HEK293 (cell line): ENCODE measurements around the gene ACTR3C.

Experiments used
- GLI4 ChIP-seq: fragments of 450-650 bp; formaldehyde crosslinking; IDR thresholded peaks from 2 replicates; pipeline ENCODE4 v1.5.1; 2016; ENCODE audit warnings: missing biosample characterization, missing genetic modification characterization
- GLIS2 ChIP-seq: fragments of 450-650 bp; formaldehyde crosslinking; IDR thresholded peaks from 2 replicates; pipeline ENCODE4 v1.5.1; 2016; ENCODE audit warnings: missing biosample characterization, missing genetic modification characterization
- HOXA7 ChIP-seq: sonication (generic); formaldehyde crosslinking; IDR thresholded peaks from 2 replicates; pipeline ENCODE4 v1.8.1; 2022; ENCODE audit warnings: missing genetic modification reagents, borderline replicate concordance
- IKZF3 ChIP-seq: fragments of 450-650 bp; IDR thresholded peaks from 2 replicates; pipeline ENCODE4 v1.5.0; 2018; ENCODE audit warnings: missing biosample characterization, mild to moderate bottlenecking, missing genetic modification characterization, moderate library complexity
- KLF8 ChIP-seq: fragments of 450-650 bp; formaldehyde crosslinking; IDR thresholded peaks from 2 replicates; pipeline ENCODE4 v1.5.1; 2016; ENCODE audit warnings: missing biosample characterization, missing genetic modification characterization
- PRDM1 ChIP-seq: fragments of 450-650 bp; formaldehyde crosslinking; IDR thresholded peaks from 2 replicates; pipeline ENCODE4; 2016; ENCODE audit warnings: missing biosample characterization, missing genetic modification characterization
- TRIM28 ChIP-seq: IDR thresholded peaks from 2 replicates; pipeline ENCODE4 v1.6.1; 2011; ENCODE audit warnings: low read length, control low read depth, borderline replicate concordance
- TSHZ1 ChIP-seq: fragments of 450-650 bp; formaldehyde crosslinking; IDR thresholded peaks from 2 replicates; pipeline ENCODE4 v1.5.1; 2016; ENCODE audit warnings: missing biosample characterization, missing genetic modification characterization, borderline replicate concordance
- YY2 ChIP-seq: fragments of 450-650 bp; formaldehyde crosslinking; IDR thresholded peaks from 2 replicates; pipeline ENCODE4 v1.5.1; 2016; ENCODE audit warnings: missing biosample characterization, missing genetic modification characterization
- ZBTB26 ChIP-seq: fragments of 450-650 bp; formaldehyde crosslinking; optimal IDR thresholded peaks from 2 replicates; pipeline ENCODE3; 2016; ENCODE audit warnings: missing biosample characterization, mild to moderate bottlenecking, missing genetic modification characterization
- ZBTB44 ChIP-seq: fragments of 450-650 bp; IDR thresholded peaks from 2 replicates; pipeline ENCODE4 v1.5.1; 2018; ENCODE audit warnings: missing biosample characterization, mild to moderate bottlenecking, missing genetic modification characterization
- ZEB2 ChIP-seq: fragments of 450-650 bp; formaldehyde crosslinking; IDR thresholded peaks from 2 replicates; pipeline ENCODE4 v1.5.1; 2016; ENCODE audit warnings: missing biosample characterization, missing genetic modification characterization
- ZNF133 ChIP-seq: fragments of 450-650 bp; formaldehyde crosslinking; IDR thresholded peaks from 2 replicates; pipeline ENCODE4 v1.5.1; 2016; ENCODE audit warnings: missing biosample characterization, missing genetic modification characterization
- ZNF140 ChIP-seq: fragments of 450-650 bp; formaldehyde crosslinking; IDR thresholded peaks from 2 replicates; pipeline ENCODE4 v1.5.1; 2016; ENCODE audit warnings: missing biosample characterization, missing genetic modification characterization
- ZNF302 ChIP-seq: fragments of 450-650 bp; formaldehyde crosslinking; IDR thresholded peaks from 2 replicates; pipeline ENCODE4 v1.5.1; 2016; ENCODE audit warnings: missing biosample characterization, missing genetic modification characterization, low read depth
- ZNF335 ChIP-seq: fragments of 450-650 bp; formaldehyde crosslinking; conservative IDR thresholded peaks from 2 replicates; pipeline ENCODE4 v1.5.1; 2016; ENCODE audit warnings: missing biosample characterization, missing genetic modification characterization
- ZNF366 ChIP-seq: fragments of 450-650 bp; formaldehyde crosslinking; conservative IDR thresholded peaks from 2 replicates; pipeline ENCODE4 v1.5.1; 2016; ENCODE audit warnings: missing biosample characterization, missing genetic modification characterization
- ZNF37A ChIP-seq: fragments of 450-650 bp; IDR thresholded peaks from 2 replicates; pipeline ENCODE4 v1.5.1; 2018; ENCODE audit warnings: missing biosample characterization, missing genetic modification characterization
- ZNF394 ChIP-seq: fragments of 450-650 bp; formaldehyde crosslinking; IDR thresholded peaks from 2 replicates; pipeline ENCODE4 v1.5.1; 2016; ENCODE audit warnings: missing biosample characterization, missing genetic modification characterization, mild to moderate bottlenecking, moderate library complexity, borderline replicate concordance
- ZNF404 ChIP-seq: fragments of 450-650 bp; formaldehyde crosslinking; IDR thresholded peaks from 2 replicates; pipeline ENCODE4 v1.5.1; 2017; ENCODE audit warnings: missing biosample characterization, missing genetic modification characterization
- ZNF416 ChIP-seq: fragments of 450-650 bp; formaldehyde crosslinking; IDR thresholded peaks from 2 replicates; pipeline ENCODE4 v1.5.1; 2016; ENCODE audit warnings: missing biosample characterization, missing genetic modification characterization
- ZNF561 ChIP-seq: fragments of 450-650 bp; IDR thresholded peaks from 2 replicates; pipeline ENCODE4 v1.5.1; 2018; ENCODE audit warnings: missing biosample characterization, missing genetic modification characterization, borderline replicate concordance
- ZNF610 ChIP-seq: fragments of 450-650 bp; formaldehyde crosslinking; IDR thresholded peaks from 2 replicates; pipeline ENCODE4 v1.5.1; 2016; ENCODE audit warnings: missing biosample characterization, missing genetic modification characterization, borderline replicate concordance
- ZNF629 ChIP-seq: fragments of 450-650 bp; formaldehyde crosslinking; IDR thresholded peaks from 2 replicates; pipeline ENCODE4 v1.5.1; 2017; ENCODE audit warnings: missing biosample characterization, missing genetic modification characterization
- ZNF660 ChIP-seq: fragments of 450-650 bp; IDR thresholded peaks from 2 replicates; pipeline ENCODE4 v1.5.1; 2018; ENCODE audit warnings: missing biosample characterization, mild to moderate bottlenecking, missing genetic modification characterization
- ZNF768 ChIP-seq: fragments of 450-650 bp; formaldehyde crosslinking; IDR thresholded peaks from 2 replicates; pipeline ENCODE4 v1.5.1; 2018; ENCODE audit warnings: missing biosample characterization, mild to moderate bottlenecking, missing genetic modification characterization
- TF ChIP-seq, protein P1 (sequence below): fragments of 450-650 bp; formaldehyde crosslinking; IDR thresholded peaks from 2 replicates; pipeline ENCODE4 v1.5.1; 2017; ENCODE audit warnings: missing biosample characterization, missing genetic modification characterization
- TF ChIP-seq, protein P2 (sequence below): fragments of 450-650 bp; formaldehyde crosslinking; IDR thresholded peaks from 2 replicates; pipeline ENCODE4 v1.5.1; 2017; ENCODE audit warnings: missing biosample characterization, mild to moderate bottlenecking, missing genetic modification characterization, moderate library complexity
- TF ChIP-seq, protein P3 (sequence below): fragments of 450-650 bp; formaldehyde crosslinking; IDR thresholded peaks from 2 replicates; pipeline ENCODE4 v1.5.1; 2016; ENCODE audit warnings: missing biosample characterization, missing genetic modification characterization

The ACTR3C gene

DNA sequence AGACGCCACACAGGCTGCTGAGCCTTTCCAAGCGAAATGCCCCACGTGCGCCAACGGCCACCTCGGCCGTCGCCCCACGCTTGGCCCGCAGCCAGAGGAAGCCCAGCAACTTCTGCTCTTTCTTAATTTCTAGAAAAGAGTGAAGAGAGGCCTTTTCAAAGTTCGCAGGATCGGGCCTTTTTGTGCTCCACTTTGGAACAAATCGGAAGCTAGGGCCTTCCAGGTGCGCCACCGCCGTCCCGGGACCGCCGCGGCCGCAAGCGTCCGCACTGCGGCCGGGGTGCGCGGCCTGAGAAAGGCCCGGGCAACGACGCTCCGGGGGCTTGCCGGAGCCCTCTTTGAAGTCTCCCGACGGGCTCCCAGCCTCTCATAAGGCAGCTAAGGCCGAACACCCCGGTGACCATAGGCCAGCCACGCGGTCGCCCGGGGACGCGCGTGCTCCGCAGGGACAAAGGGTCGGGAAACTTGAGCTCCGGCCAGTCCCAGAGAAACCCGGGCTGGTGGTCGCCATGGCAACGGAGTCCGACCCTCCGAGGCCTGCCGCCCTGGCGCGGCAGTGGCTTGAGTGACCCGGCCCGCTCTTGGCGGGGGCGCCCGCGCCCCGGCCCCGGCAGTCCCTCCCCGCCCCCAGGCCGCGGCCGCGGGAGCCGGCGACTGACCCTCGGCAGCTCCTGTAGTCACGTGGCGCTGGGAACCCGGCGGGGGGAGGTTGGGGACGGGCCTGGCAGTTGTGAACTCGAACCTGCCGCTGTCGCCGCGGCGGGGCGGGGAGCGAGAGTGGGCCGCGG, 44.9 kb upstream of the ACTR3C start, which contains the start of gene REPIN1 (continued):
- TF ChIP-seq ZNF768 (tag by site-specific recombination) (peak; percentile 91; the same call in 1 of the 2 replicates), KLF8 (tag by site-specific recombination) (peak; percentile 51; the same call in 1 of the 2 replicates), ZNF140 (no peak), PRDM1 (tag by site-specific recombination) (no peak), ZNF335 (tag by site-specific recombination) (peak; percentile 81), GLI4 (tag by site-specific recombination) (no peak), ZNF366 (tag by site-specific recombination) (0 out of 2 replicates have a peak, but pooled peaks have one; percentile 31), TRIM28 (no peak), ZNF394 (tag by site-specific recombination) (peak; percentile 45; the same call in 1 of the 2 replicates), ZNF561 (tag by site-specific recombination) (peak; percentile 61; the same call in 1 of the 2 replicates), ZNF416 (tag by site-specific recombination) (no peak), GLIS2 (peak; percentile 91), ZNF404 (tag by site-specific recombination) (no peak), ZNF302 (tag by site-specific recombination) (no peak), ZNF629 (tag by site-specific recombination) (peak; percentile 62; the same call in 1 of the 2 replicates), HOXA7 (CRISPR knock-in tag) (no peak), IKZF3 (peak; percentile 61), TSHZ1 (tag by site-specific recombination) (no peak), ZNF610 (tag by site-specific recombination) (no peak), ZNF37A (tag by site-specific recombination) (no peak), ZBTB26 (tag by site-specific recombination) (peak; percentile 70), ZBTB44 (tag by site-specific recombination) (no peak), YY2 (tag by site-specific recombination) (no peak), ZNF660 (peak; percentile 82; the same call in 1 of the 2 replicates), ZEB2 (tag by site-specific recombination) (peak; percentile 85; the same call in 1 of the 2 replicates), ZNF133 (tag by site-specific recombination) (no peak)
- TF ChIP-seq, protein P1, sequence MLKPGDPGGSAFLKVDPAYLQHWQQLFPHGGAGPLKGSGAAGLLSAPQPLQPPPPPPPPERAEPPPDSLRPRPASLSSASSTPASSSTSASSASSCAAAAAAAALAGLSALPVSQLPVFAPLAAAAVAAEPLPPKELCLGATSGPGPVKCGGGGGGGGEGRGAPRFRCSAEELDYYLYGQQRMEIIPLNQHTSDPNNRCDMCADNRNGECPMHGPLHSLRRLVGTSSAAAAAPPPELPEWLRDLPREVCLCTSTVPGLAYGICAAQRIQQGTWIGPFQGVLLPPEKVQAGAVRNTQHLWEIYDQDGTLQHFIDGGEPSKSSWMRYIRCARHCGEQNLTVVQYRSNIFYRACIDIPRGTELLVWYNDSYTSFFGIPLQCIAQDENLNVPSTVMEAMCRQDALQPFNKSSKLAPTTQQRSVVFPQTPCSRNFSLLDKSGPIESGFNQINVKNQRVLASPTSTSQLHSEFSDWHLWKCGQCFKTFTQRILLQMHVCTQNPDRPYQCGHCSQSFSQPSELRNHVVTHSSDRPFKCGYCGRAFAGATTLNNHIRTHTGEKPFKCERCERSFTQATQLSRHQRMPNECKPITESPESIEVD (tag by site-specific recombination), result no peak
- TF ChIP-seq, protein P2, sequence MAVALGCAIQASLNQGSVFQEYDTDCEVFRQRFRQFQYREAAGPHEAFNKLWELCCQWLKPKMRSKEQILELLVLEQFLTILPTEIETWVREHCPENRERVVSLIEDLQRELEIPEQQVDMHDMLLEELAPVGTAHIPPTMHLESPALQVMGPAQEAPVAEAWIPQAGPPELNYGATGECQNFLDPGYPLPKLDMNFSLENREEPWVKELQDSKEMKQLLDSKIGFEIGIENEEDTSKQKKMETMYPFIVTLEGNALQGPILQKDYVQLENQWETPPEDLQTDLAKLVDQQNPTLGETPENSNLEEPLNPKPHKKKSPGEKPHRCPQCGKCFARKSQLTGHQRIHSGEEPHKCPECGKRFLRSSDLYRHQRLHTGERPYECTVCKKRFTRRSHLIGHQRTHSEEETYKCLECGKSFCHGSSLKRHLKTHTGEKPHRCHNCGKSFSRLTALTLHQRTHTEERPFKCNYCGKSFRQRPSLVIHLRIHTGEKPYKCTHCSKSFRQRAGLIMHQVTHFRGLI (tag by site-specific recombination), result peak; percentile 74
- TF ChIP-seq, protein P3, sequence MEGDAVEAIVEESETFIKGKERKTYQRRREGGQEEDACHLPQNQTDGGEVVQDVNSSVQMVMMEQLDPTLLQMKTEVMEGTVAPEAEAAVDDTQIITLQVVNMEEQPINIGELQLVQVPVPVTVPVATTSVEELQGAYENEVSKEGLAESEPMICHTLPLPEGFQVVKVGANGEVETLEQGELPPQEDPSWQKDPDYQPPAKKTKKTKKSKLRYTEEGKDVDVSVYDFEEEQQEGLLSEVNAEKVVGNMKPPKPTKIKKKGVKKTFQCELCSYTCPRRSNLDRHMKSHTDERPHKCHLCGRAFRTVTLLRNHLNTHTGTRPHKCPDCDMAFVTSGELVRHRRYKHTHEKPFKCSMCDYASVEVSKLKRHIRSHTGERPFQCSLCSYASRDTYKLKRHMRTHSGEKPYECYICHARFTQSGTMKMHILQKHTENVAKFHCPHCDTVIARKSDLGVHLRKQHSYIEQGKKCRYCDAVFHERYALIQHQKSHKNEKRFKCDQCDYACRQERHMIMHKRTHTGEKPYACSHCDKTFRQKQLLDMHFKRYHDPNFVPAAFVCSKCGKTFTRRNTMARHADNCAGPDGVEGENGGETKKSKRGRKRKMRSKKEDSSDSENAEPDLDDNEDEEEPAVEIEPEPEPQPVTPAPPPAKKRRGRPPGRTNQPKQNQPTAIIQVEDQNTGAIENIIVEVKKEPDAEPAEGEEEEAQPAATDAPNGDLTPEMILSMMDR, result peak; percentile 45; the same call in 1 of the 2 replicates
